ENCODE measurements around the gene TBXA2R.

The TBXA2R gene

GRCh38 chr19:3591876-3592613, 14.6 kb downstream of the TBXA2R start:
- TF ChIP-seq EZH2 (IDR thresholded peaks at IDR 0.05; ENCODE audit: borderline replicate concordance, low read length) (no peak), CTCF (IDR thresholded peaks at IDR 0.05; ENCODE audit: low read length) (no peak)
- H3K36me3 ChIP-seq (ENCODE audit: insufficient read depth, low read length) = no peaks in the 10 kb centered on the region

GRCh38 chr19:3590991-3591659, 15.6 kb downstream of the TBXA2R start:
- H3K4me3 ChIP-seq (ENCODE audit: low read depth, low read length, poor library complexity, severe bottlenecking) = no peak overlapping the region
- H3K9me2 ChIP-seq (ENCODE audit: low read depth, low read length) = no peaks in the 10 kb centered on the region
- H2AFZ ChIP-seq (ENCODE audit: low read length) = no peak overlapping the region
- no peaks in the 10 kb centered on the region for H3K79me2 ChIP-seq (ENCODE audit: insufficient read depth, low read length)
- TF ChIP-seq CTCF (IDR thresholded peaks at IDR 0.05; ENCODE audit: low read length) = no peak
- TF ChIP-seq EZH2 (IDR thresholded peaks at IDR 0.05; ENCODE audit: borderline replicate concordance, low read length) = no peak
- H3K4me1 ChIP-seq (ENCODE audit: insufficient read depth, low read length, severe bottlenecking) = no peaks in the 10 kb centered on the region
- no peaks in the 10 kb centered on the region for H3K36me3 ChIP-seq (ENCODE audit: insufficient read depth, low read length)
- no peaks in the 10 kb centered on the region for H4K20me1 ChIP-seq (ENCODE audit: insufficient read depth, low read length)
- H3K4me2 ChIP-seq (ENCODE audit: low read length) = no peak overlapping the region
- no peaks in the 10 kb centered on the region for H3F3A ChIP-seq (ENCODE audit: insufficient read depth, low read length)
- H3K9me3 ChIP-seq (ENCODE audit: low read length) = no peaks in the 10 kb centered on the region
- no peak overlapping the region for H3K27ac ChIP-seq (ENCODE audit: low read depth, low read length, poor library complexity, severe bottlenecking)
- H3K27me3 ChIP-seq (ENCODE audit: insufficient read depth, low read length) = no peaks in the 10 kb centered on the region; the same call in 1 of the 2 replicates
- no peak overlapping the region for H3K9ac ChIP-seq (ENCODE audit: low read length)

More at GRCh38 chr19:3591876-3592613, 14.6 kb downstream of the TBXA2R start:
- Histone ChIP-seq H3F3A (ENCODE audit: insufficient read depth, low read length) (no peaks in the 10 kb centered on the region), H3K9me3 (ENCODE audit: low read length) (no peaks in the 10 kb centered on the region), H3K79me2 (ENCODE audit: insufficient read depth, low read length) (no peaks in the 10 kb centered on the region), H3K9me2 (ENCODE audit: low read depth, low read length) (no peaks in the 10 kb centered on the region), H3K4me2 (ENCODE audit: low read length) (no peak overlapping the region), H3K27ac (ENCODE audit: low read depth, low read length, poor library complexity, severe bottlenecking) (no peak overlapping the region), H3K4me3 (ENCODE audit: low read depth, low read length, poor library complexity, severe bottlenecking) (no peak overlapping the region), H3K4me1 (ENCODE audit: insufficient read depth, low read length, severe bottlenecking) (no peaks in the 10 kb centered on the region), H3K27me3 (ENCODE audit: insufficient read depth, low read length) (no peaks in the 10 kb centered on the region; the same call in 1 of the 2 replicates), H3K9ac (ENCODE audit: low read length) (no peak overlapping the region), H2AFZ (ENCODE audit: low read length) (no peak overlapping the region), H4K20me1 (ENCODE audit: insufficient read depth, low read length) (no peaks in the 10 kb centered on the region)

GRCh38 chr19:3589949-3590348, 16.7 kb downstream of the TBXA2R start:
- TF ChIP-seq EZH2 (IDR thresholded peaks at IDR 0.05; ENCODE audit: borderline replicate concordance, low read length) = no peak
- TF ChIP-seq CTCF (IDR thresholded peaks at IDR 0.05; ENCODE audit: low read length) = no peak
- H3K4me2 ChIP-seq (ENCODE audit: low read length) = no peak overlapping the region
- no peak overlapping the region for H3K4me3 ChIP-seq (ENCODE audit: low read depth, low read length, poor library complexity, severe bottlenecking)
- no peaks in the 10 kb centered on the region for H3K4me1 ChIP-seq (ENCODE audit: insufficient read depth, low read length, severe bottlenecking)
- no peak overlapping the region for H3K9ac ChIP-seq (ENCODE audit: low read length)
- no peak overlapping the region for H2AFZ ChIP-seq (ENCODE audit: low read length)
- no peaks in the 10 kb centered on the region for H3K79me2 ChIP-seq (ENCODE audit: insufficient read depth, low read length)
- H4K20me1 ChIP-seq (ENCODE audit: insufficient read depth, low read length) = no peaks in the 10 kb centered on the region
- H3K9me3 ChIP-seq (ENCODE audit: low read length) = no peaks in the 10 kb centered on the region
- H3K27me3 ChIP-seq (ENCODE audit: insufficient read depth, low read length) = no peaks in the 10 kb centered on the region; the same call in 1 of the 2 replicates
- H3F3A ChIP-seq (ENCODE audit: insufficient read depth, low read length) = no peaks in the 10 kb centered on the region
- no peaks in the 10 kb centered on the region for H3K9me2 ChIP-seq (ENCODE audit: low read depth, low read length)
- no peak overlapping the region for H3K27ac ChIP-seq (ENCODE audit: low read depth, low read length, poor library complexity, severe bottlenecking)
- no peaks in the 10 kb centered on the region for H3K36me3 ChIP-seq (ENCODE audit: insufficient read depth, low read length)

Measured in OCI-LY1 (cell line).